Endothelial cell of umbilical vein (primary cell): ENCODE results near the gene CBLB.

Source experiments
- EZH2 ChIP-seq: IDR thresholded peaks from 2 replicates; pipeline ENCODE4 v1.6.1; 2012; ENCODE audit warnings: borderline replicate concordance, low read depth, mild to moderate bottlenecking, moderate library complexity, low read length, inconsistent platforms; ENCODE audit not compliant: severe bottlenecking
- MYC ChIP-seq: IDR thresholded peaks from one replicate; pipeline ENCODE4 v1.6.1; 2011; ENCODE audit warnings: mild to moderate bottlenecking, low read depth, low read length
- POLR2A ChIP-seq: IDR thresholded peaks from 2 replicates; pipeline ENCODE4 v1.6.1; 2012; ENCODE audit warnings: low read depth, mild to moderate bottlenecking, control low read depth, low read length
- POLR2AphosphoS5 ChIP-seq: IDR thresholded peaks from 2 replicates; pipeline ENCODE4 v1.6.1; 2012; ENCODE audit warnings: low read depth, mild to moderate bottlenecking, control low read depth, low read length, moderate library complexity; ENCODE audit not compliant: insufficient read depth
- TF ChIP-seq, protein P1 (sequence below), 2 donors: IDR thresholded peaks; 1 replicate in 1 of 2; 2 replicates in 1 of 2; pipeline ENCODE4 v1.5.1; 2011; ENCODE audit warnings: low read length in 2 of 2, mild to moderate bottlenecking in 2 of 2, moderate library complexity in 2 of 2, control low read depth in 1 of 2, inconsistent platforms in 1 of 2, low read depth in 1 of 2; ENCODE audit not compliant: insufficient read depth in 1 of 2; ENCODE audit errors: extremely low read depth in 1 of 2

DNA sequence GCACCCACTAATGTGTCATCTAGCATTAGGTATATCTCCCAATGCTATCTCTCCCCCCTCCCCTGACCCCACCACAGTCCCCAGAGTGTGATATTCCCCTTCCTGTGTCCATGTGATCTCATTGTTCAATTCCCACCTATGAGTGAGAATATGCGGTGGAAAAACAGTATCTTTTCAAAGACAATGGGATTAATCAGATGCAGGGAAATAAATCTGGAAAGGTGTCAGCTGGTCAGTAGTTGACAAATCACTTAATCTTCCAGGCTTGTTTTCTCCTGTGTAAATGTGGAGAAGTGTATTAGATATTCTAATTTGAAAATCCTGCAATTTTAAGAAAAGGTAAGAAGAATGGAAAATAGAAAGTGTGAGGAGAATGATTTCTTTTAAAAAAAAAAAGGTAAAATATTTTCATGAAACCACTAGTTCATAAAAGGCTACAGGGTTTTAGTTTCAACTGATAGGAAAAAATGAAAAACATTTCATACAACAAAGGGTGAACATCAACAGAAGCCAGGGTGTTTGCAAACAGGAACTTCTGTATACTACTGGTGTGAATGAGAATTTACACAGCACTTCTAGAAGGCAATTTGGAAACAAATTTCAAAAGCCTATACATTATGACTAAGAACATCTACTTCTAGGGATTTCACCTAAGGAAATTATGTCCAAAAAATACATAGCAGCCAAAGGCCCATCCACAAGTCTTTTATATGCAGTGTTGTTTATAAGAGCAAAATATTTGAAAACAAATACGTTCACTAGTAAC lies 113.5 kb downstream of the CBLB start:
- TF ChIP-seq POLR2A (no peak), MYC (no peak), POLR2AphosphoS5 (no peak), EZH2 (no peak)
- TF ChIP-seq, protein P1, sequence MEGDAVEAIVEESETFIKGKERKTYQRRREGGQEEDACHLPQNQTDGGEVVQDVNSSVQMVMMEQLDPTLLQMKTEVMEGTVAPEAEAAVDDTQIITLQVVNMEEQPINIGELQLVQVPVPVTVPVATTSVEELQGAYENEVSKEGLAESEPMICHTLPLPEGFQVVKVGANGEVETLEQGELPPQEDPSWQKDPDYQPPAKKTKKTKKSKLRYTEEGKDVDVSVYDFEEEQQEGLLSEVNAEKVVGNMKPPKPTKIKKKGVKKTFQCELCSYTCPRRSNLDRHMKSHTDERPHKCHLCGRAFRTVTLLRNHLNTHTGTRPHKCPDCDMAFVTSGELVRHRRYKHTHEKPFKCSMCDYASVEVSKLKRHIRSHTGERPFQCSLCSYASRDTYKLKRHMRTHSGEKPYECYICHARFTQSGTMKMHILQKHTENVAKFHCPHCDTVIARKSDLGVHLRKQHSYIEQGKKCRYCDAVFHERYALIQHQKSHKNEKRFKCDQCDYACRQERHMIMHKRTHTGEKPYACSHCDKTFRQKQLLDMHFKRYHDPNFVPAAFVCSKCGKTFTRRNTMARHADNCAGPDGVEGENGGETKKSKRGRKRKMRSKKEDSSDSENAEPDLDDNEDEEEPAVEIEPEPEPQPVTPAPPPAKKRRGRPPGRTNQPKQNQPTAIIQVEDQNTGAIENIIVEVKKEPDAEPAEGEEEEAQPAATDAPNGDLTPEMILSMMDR (IDR thresholded peaks at IDR 0.05; ENCODE audit: extremely low read depth in 1 of 2, insufficient read depth in 1 of 2, low read depth in 1 of 2, low read length in 2 of 2) = no peak
